Liver (tissue), 9 donors: Measurements from ENCODE around the gene GALNTL6. TPM values are rescaled to one million over a fixed set of nuclear protein-coding genes. Genes with fewer than 3 reads are reported as not detected.

Experiments used
- DNase-seq: peaks from one replicate; pipeline ENCODE4 v3.0.0-alpha.2; 2017; ENCODE audit warnings: low spot score
- H3K27ac ChIP-seq, 2 donors: one replicate each; pipeline ENCODE4 v1.7.0; 2013; ENCODE audit warnings: inconsistent platforms in 2 of 2, low read length in 2 of 2, control low read depth in 1 of 2, low read depth in 1 of 2, mild to moderate bottlenecking in 1 of 2
- H3K27me3 ChIP-seq, 4 donors: one replicate each; pipeline versions ENCODE4 v1.6.1 to v1.7.0; 2013; ENCODE audit warnings: low read length in 3 of 4, inconsistent platforms in 1 of 4, mild to moderate bottlenecking in 1 of 4, moderate library complexity in 1 of 4; ENCODE audit not compliant: control insufficient read depth in 4 of 4, insufficient read depth in 4 of 4
- H3K36me3 ChIP-seq, 4 donors: one replicate each; pipeline versions ENCODE4 v1.6.1 to v1.7.0; 2013; ENCODE audit warnings: low read length in 3 of 4, mild to moderate bottlenecking in 3 of 4, low read depth in 1 of 4, moderate library complexity in 1 of 4; ENCODE audit not compliant: control insufficient read depth in 4 of 4, insufficient read depth in 3 of 4
- H3K4me1 ChIP-seq, 4 donors: one replicate each; pipeline versions ENCODE4 v1.6.1 to v1.7.0; 2013; ENCODE audit warnings: low read length in 3 of 4, mild to moderate bottlenecking in 3 of 4, moderate library complexity in 1 of 4; ENCODE audit not compliant: control insufficient read depth in 4 of 4, insufficient read depth in 4 of 4
- H3K4me3 ChIP-seq, 3 donors: one replicate each; pipeline versions ENCODE4 v1.6.1 to v1.7.0; 2013; ENCODE audit warnings: low read length in 3 of 3, control low read depth in 1 of 3, low read depth in 1 of 3, mild to moderate bottlenecking in 1 of 3
- H3K9ac ChIP-seq, 2 donors: one replicate each; pipeline ENCODE4 v1.7.0; 2013; ENCODE audit warnings: low read length in 2 of 2, mild to moderate bottlenecking in 2 of 2, moderate library complexity in 2 of 2, control low read depth in 1 of 2, low read depth in 1 of 2
- H3K9me3 ChIP-seq, 4 donors: one replicate each; pipeline versions ENCODE4 v1.6.1 to v1.7.0; 2013; ENCODE audit warnings: low read length in 3 of 4; ENCODE audit not compliant: control insufficient read depth in 4 of 4
- ATF3 ChIP-seq: IDR thresholded peaks from 2 replicates; pipeline ENCODE4 v1.6.1; 2016; ENCODE audit warnings: antibody characterized with exemption
- CTCF ChIP-seq: fragments of 150-350 bp; IDR thresholded peaks from 2 replicates; pipeline ENCODE4 v1.5.1; 2017; ENCODE audit warnings: improper control_type of control experiment, low read depth, low read length; ENCODE audit not compliant: missing input control
- EGR1 ChIP-seq, 2 donors: IDR thresholded peaks; 2 replicates each; pipeline ENCODE4 v1.6.1; 2016 to 2018; ENCODE audit warnings: antibody characterized with exemption in 2 of 2, low read depth in 2 of 2
- FOXA1 ChIP-seq: IDR thresholded peaks from 2 replicates; pipeline ENCODE4 v1.6.1; 2016; ENCODE audit warnings: antibody characterized with exemption
- FOXA2 ChIP-seq: IDR thresholded peaks from 2 replicates; pipeline ENCODE4 v1.6.1; 2016; ENCODE audit warnings: antibody characterized with exemption
- GABPA ChIP-seq, 2 donors: IDR thresholded peaks in 1 of 2; conservative IDR thresholded peaks in 1 of 2; 2 replicates each; pipeline ENCODE4 v1.6.1; 2016; ENCODE audit warnings: antibody characterized with exemption in 2 of 2, mild to moderate bottlenecking in 1 of 2, moderate library complexity in 1 of 2
- HNF4A ChIP-seq, 2 donors: conservative IDR thresholded peaks; 2 replicates each; pipeline ENCODE4 v1.6.1; 2016; ENCODE audit warnings: antibody characterized with exemption in 2 of 2, mild to moderate bottlenecking in 2 of 2
- HNF4G ChIP-seq: IDR thresholded peaks from 2 replicates; pipeline ENCODE4 v1.6.1; 2016; ENCODE audit warnings: antibody characterized with exemption
- JUND ChIP-seq, 2 donors: IDR thresholded peaks; 2 replicates each; pipeline ENCODE4 v1.6.1; 2016; ENCODE audit warnings: antibody characterized with exemption in 2 of 2
- NR2F2 ChIP-seq: IDR thresholded peaks from 2 replicates; pipeline ENCODE4 v1.6.1; 2016; ENCODE audit warnings: antibody characterized with exemption
- RAD21 ChIP-seq, 2 donors: IDR thresholded peaks; 2 replicates each; pipeline ENCODE4 v1.6.1; 2016; ENCODE audit warnings: antibody characterized with exemption in 2 of 2, mild to moderate bottlenecking in 2 of 2
- RXRA ChIP-seq, 2 donors: IDR thresholded peaks; 2 replicates each; pipeline ENCODE4 v1.6.1; 2017 to 2018; ENCODE audit warnings: antibody characterized with exemption in 2 of 2, mild to moderate bottlenecking in 1 of 2
- SP1 ChIP-seq: IDR thresholded peaks from 2 replicates; pipeline ENCODE4 v1.6.1; 2018; ENCODE audit warnings: antibody characterized with exemption, mild to moderate bottlenecking
- TAF1 ChIP-seq: conservative IDR thresholded peaks from 2 replicates; pipeline ENCODE4 v1.6.1; 2016; ENCODE audit warnings: antibody characterized with exemption, mild to moderate bottlenecking
- YY1 ChIP-seq: IDR thresholded peaks from 2 replicates; pipeline ENCODE4 v1.6.1; 2016; ENCODE audit warnings: antibody characterized with exemption, mild to moderate bottlenecking
- WGBS: extraction: QIAGEN DNeasy Blood & Tissue Kit; methylation state at CpG from one replicate; pipeline ENCODE4 v1.1.7; 2013; 5-methylcytosine and 5-hydroxymethylcytosine counted together
- polyA plus RNA-seq, 2 donors: library from polyadenylated mRNA; stranded (reverse) in 1 of 2; unstranded in 1 of 2; fragments of 200-250 nt in 1 of 2; fragments of >200 nt in 1 of 2; fragmentation: Nextera tagmentation in 1 of 2; extraction: Ambion mirVana in 1 of 2; gene quantifications; one replicate each; pipeline versions ENCODE4 v1.2.1 to v1.2.3, GENCODE V29; 2013 to 2015
- total RNA-seq, 2 donors: library from RNA; depleted of rRNA; stranded (reverse); fragments of >200 nt; gene quantifications; one replicate each; pipeline ENCODE4 v1.2.3, GENCODE V29; 2014
- TF ChIP-seq, protein P1 (sequence below): IDR thresholded peaks from 2 replicates; pipeline ENCODE4 v1.6.1; 2016; ENCODE audit warnings: antibody characterized with exemption
- TF ChIP-seq, protein P2 (sequence below): IDR thresholded peaks from 2 replicates; pipeline ENCODE4 v1.6.1; 2016; ENCODE audit warnings: antibody characterized with exemption
- TF ChIP-seq, protein P3 (sequence below): IDR thresholded peaks from 2 replicates; pipeline ENCODE4 v1.6.1; 2016; ENCODE audit warnings: antibody characterized with exemption, mild to moderate bottlenecking
- donor health status: healthy.
- donor health status: healthy.
- donor health status: healthy.
- donor health status: healthy.
- donor health status: healthy.

The GALNTL6 gene
- total and polyA plus RNA-seq, 4 donors, result 0.06 to 0.08 TPM; not detected in 2

GRCh38 chr4:172035562-172035961 is 222.4 kb downstream of the GALNTL6 start:
- WGBS, result 88% methylated on average over 2 of the region's 2 CpGs
- Histone ChIP-seq H3K27me3 (no peaks in the 10 kb centered on the region), H3K27ac (no peak overlapping the region), H3K4me1 (no peaks in the 10 kb centered on the region), H3K9me3 (no peaks in the 10 kb centered on the region), H3K4me3 (no peak overlapping the region), H3K36me3 (no peaks in the 10 kb centered on the region), H3K9ac (no peak overlapping the region)
- no peak for DNase-seq
- TF ChIP-seq SP1, result no peak

DNA sequence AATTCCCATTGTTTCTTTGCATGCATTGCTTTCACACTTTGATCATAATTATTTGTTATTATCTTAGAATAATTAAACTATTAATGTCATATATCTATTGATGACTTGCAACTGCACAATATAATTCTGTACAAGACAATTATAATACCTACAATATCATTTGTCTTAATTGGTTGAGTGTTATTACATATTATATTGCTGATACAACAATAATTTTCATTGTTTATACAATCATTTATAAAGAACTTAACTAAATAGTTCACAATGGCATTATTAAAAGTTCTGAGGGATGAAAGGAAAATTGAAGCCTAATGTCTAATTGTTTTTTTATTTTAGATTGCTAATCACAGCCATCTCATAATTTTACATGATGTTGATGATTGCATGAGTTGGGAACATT is 227.6 kb downstream of the GALNTL6 start:
- DNase-seq, result no peak
- no peaks in the 10 kb centered on the region for H3K36me3 ChIP-seq
- H3K4me3 ChIP-seq, result no peak overlapping the region
- TF ChIP-seq RXRA (IDR thresholded peaks at IDR 0.05) (no peak), TAF1 (no peak), GABPA (IDR thresholded peaks at IDR 0.05 in 1 of 2, conservative IDR thresholded peaks at IDR 0.05 in 1 of 2) (no peak), CTCF (no peak), HNF4G (no peak), EGR1 (IDR thresholded peaks at IDR 0.05; ENCODE audit: low read depth in 2 of 2) (no peak), SP1 (no peak), ATF3 (no peak), FOXA2 (no peak), JUND (IDR thresholded peaks at IDR 0.05) (no peak), RAD21 (IDR thresholded peaks at IDR 0.05) (no peak), HNF4A (conservative IDR thresholded peaks at IDR 0.05) (no peak), NR2F2 (no peak), YY1 (no peak), FOXA1 (no peak)
- TF ChIP-seq, protein P1, sequence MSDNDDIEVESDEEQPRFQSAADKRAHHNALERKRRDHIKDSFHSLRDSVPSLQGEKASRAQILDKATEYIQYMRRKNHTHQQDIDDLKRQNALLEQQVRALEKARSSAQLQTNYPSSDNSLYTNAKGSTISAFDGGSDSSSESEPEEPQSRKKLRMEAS, result no peak
- TF ChIP-seq, protein P2, sequence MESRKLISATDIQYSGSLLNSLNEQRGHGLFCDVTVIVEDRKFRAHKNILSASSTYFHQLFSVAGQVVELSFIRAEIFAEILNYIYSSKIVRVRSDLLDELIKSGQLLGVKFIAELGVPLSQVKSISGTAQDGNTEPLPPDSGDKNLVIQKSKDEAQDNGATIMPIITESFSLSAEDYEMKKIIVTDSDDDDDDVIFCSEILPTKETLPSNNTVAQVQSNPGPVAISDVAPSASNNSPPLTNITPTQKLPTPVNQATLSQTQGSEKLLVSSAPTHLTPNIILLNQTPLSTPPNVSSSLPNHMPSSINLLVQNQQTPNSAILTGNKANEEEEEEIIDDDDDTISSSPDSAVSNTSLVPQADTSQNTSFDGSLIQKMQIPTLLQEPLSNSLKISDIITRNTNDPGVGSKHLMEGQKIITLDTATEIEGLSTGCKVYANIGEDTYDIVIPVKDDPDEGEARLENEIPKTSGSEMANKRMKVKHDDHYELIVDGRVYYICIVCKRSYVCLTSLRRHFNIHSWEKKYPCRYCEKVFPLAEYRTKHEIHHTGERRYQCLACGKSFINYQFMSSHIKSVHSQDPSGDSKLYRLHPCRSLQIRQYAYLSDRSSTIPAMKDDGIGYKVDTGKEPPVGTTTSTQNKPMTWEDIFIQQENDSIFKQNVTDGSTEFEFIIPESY, result no peak
- TF ChIP-seq, protein P3, sequence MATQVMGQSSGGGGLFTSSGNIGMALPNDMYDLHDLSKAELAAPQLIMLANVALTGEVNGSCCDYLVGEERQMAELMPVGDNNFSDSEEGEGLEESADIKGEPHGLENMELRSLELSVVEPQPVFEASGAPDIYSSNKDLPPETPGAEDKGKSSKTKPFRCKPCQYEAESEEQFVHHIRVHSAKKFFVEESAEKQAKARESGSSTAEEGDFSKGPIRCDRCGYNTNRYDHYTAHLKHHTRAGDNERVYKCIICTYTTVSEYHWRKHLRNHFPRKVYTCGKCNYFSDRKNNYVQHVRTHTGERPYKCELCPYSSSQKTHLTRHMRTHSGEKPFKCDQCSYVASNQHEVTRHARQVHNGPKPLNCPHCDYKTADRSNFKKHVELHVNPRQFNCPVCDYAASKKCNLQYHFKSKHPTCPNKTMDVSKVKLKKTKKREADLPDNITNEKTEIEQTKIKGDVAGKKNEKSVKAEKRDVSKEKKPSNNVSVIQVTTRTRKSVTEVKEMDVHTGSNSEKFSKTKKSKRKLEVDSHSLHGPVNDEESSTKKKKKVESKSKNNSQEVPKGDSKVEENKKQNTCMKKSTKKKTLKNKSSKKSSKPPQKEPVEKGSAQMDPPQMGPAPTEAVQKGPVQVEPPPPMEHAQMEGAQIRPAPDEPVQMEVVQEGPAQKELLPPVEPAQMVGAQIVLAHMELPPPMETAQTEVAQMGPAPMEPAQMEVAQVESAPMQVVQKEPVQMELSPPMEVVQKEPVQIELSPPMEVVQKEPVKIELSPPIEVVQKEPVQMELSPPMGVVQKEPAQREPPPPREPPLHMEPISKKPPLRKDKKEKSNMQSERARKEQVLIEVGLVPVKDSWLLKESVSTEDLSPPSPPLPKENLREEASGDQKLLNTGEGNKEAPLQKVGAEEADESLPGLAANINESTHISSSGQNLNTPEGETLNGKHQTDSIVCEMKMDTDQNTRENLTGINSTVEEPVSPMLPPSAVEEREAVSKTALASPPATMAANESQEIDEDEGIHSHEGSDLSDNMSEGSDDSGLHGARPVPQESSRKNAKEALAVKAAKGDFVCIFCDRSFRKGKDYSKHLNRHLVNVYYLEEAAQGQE, result no peak
- no peaks in the 10 kb centered on the region for H3K9me3 ChIP-seq
- H3K27me3 ChIP-seq, result peaks cover 0 to under 1% (median 0%) of the 10 kb centered on the region in 4 donors
- no peak overlapping the region for H3K9ac ChIP-seq
- H3K27ac ChIP-seq, result no peak overlapping the region
- H3K4me1 ChIP-seq, result no peaks in the 10 kb centered on the region
